Inflammatory macrophage (primary cell): ENCODE measurements around the gene ORC5.
"Not testable (repeated sequence)": the region's sequence is repeated elsewhere in the genome, so short reads cannot be mapped to it uniquely, and the experiment has no call there.

Experiments
- DNase-seq, 2 donors: peaks; one replicate each; pipeline ENCODE4 v3.0.0-alpha.2; 2020 to 2022
- total RNA-seq, 18 experiments: gene quantifications; one replicate each; lab custom pipeline; 2026; ENCODE audit warnings: mixed read lengths in 6 of 18, inconsistent platforms in 2 of 18; lab: John Stamatoyannopoulos, UW

The ORC5 gene
- total RNA-seq: 2.3 to 26.1 (median 17.0) reads per million in 18 experiments

- DNase-seq: peak; percentile 94 to 97
Observed at GRCh38 chr7:104207731-104208420, at the start of gene ORC5. ORC5 (minus strand) TSS chr7:104208013; CDS start chr7:104207904, 109 bp downstream.

- no peak for DNase-seq
Observed at GRCh38 chr7:104255616-104256015, 47.8 kb upstream of the ORC5 start.

DNA sequence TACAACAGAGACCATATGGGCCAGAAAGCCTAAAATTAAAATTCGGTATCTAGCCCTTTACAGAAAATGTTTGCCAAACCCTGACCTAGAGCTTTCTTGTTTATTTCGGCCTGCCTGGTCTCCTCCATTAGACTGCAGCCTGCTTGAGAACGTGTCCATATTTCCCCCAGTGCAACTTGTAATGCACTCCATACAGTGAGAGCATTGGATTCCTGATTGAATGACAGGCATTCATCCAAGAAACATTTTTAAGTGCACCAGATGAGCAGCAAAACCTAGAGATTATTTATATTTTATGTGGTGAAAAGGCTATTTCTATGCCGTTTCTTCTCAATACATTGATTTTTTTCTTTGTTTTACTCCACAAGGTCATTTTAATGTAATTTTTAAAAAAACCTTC is 47.4 kb upstream of the ORC5 start:
- no peak for DNase-seq

DNA sequence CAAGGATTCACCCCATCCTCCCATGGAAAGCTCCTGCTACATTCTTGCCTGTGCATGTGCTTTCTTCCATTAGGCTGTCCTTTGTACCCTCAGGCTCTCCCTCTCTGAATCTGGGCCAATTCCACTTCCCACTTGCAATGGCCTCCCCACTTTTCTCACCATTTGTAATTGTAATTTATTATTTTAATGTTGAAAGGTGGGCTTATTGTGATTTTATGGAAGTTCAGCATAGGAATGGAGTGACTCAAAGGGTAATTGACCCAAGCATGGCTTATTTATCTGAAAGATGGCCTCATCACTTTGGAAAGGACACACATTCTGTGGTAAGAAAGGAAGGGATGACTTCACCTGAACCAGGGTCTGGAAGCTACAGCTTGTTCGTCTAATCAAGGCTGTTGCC is 46.9 kb upstream of the ORC5 start:
- DNase-seq: no peak

DNA sequence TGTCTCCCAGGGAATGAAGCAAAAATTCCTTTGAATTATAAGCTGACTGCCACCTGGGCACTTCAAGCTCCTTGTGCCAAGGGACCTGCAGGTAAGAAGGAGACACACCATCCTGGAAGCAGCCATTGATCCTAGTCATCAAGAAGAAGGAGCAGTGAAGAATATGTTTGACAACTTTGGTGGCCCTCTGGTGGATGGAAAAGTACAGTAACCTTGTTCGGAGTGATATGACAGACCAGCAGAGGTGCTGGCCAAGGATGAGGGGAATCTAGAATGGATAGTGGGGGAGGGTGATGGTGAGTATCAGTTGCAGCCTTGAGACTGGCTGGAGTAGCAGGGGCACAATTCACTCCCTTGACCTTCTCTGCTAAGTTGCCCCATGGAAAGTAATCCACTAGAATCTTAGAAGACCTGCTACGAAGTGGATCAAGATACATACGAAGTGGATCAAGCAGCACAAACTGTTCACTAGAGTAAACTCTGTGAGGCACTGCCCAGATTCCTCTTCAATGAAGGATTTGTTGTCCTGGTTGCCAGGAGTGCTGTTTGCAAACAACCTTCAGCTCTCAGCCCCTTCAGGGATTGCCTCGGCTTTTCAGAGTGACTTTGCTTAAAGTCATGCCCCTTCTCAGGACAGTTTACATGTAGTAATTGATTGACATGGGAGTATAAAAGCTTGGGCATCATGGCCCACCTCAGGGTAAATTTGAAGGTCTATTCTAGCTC is 44.8 kb upstream of the ORC5 start:
- no peak for DNase-seq

GRCh38 chr7:104242638-104243037 is 34.8 kb upstream of the ORC5 start:
- DNase-seq: no peak

DNA sequence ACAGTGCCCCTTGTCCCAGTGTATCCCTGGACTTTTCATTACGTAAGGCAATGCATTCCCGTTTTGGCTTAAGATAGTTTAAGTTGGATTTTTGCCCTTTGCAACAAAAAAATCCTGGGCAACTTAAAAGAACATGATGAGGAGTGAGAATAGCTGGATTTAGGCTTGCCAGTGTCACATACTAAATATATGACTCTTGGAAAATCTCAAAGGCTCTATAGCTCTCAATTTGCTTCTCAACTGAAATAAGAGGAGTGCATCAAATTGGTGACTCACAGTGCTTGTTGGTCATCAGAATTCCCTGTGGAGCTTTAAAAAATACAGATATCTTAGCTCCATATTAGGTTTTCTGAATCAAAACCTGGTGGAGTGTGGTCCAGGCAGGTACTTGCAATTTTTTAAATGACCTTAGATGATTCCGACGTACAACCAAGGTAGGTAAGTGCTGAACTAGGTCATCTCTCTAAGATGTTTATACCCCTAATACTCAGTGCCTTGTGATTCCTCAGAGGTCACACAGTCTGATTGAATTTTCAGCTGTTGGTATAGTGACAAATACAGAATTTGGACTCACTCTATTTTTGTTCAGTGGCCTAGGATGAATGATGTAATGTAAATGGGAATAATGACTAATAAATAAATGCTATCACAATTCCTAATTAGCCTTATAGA is 33.9 kb upstream of the ORC5 start:
- DNase-seq: no peak

DNA sequence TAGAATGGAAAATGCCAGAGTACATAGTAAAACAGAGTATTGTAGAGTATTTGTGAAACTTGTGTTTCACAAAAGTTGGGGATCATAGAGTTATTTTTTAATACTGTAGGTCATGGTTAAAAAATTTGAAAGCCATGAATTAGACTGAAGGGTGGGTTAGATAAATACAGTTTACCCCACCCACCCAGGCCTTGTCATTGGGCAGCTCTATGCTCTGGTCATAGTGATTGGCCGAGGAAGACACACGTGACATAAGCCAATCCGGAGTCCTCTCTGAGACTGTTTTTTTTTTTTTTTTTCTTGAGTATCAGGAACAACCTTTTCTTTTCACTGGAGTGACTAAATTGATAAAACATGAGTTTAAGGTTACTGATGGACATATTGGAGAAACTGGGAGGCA is 33.3 kb upstream of the ORC5 start:
- DNase-seq: no peak

DNA sequence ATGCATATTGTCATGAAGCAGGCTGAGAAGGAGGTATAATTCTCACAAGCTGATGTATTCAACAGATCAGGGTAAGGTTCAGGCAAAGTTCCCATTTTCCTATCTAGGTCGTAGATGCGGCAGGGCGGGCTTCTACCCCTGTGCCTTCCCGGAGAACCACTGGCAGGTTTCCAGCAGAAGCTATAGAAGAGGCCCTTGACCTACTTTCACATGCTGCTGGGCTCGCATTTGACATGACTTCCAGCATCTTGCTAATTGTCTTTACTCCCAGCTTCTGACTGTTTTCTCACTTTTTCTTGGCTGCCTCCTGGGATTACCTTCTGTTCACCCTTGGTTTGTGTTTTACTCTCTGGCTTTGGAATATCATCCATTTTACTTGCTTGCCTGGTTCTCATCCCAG is 32.6 kb upstream of the ORC5 start:
- DNase-seq: no peak

- DNase-seq: not testable (repeated sequence)
Observed at GRCh38 chr7:104234990-104235389, 27.2 kb upstream of the ORC5 start.

GRCh38 chr7:104231054-104232046 is 23.5 kb upstream of the ORC5 start:
- DNase-seq: peak; percentile 44 to 61

DNA sequence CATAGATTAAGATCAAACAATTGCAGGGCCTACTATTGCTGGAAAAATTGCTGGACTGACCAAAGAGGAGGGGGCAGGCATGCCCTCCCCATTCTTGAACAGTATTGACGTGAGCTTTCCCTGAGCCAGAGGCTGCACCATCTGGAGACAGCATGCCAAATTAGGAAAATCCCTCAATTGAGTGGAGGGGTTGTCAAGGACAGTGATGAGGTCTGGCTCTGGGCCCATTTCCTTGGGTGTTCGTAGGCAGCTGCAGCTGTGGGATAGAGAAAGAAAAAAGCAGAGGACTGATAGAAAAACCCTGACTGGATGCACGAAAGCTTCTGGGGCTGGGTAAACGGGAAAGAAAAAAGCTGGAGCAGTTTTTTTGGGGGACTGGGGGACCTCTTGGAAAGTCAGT is 22.8 kb upstream of the ORC5 start:
- DNase-seq: no peak

GRCh38 chr7:104228442-104228841 is 20.6 kb upstream of the ORC5 start:
- no peak for DNase-seq

GRCh38 chr7:104225451-104225850 is 17.6 kb upstream of the ORC5 start:
- DNase-seq: no peak

- DNase-seq: no peak
Observed at GRCh38 chr7:104217620-104218019, 9.8 kb upstream of the ORC5 start.

- no peak for DNase-seq
Observed at GRCh38 chr7:104209063-104209462, 1.2 kb upstream of the ORC5 start.

GRCh38 chr7:104208421-104208780 is 588 bp upstream of the ORC5 start:
- DNase-seq: no peak

- peak; percentile 18 to 20 for DNase-seq
Observed at GRCh38 chr7:104207348-104207730, 474 bp downstream of the ORC5 start.

DNA sequence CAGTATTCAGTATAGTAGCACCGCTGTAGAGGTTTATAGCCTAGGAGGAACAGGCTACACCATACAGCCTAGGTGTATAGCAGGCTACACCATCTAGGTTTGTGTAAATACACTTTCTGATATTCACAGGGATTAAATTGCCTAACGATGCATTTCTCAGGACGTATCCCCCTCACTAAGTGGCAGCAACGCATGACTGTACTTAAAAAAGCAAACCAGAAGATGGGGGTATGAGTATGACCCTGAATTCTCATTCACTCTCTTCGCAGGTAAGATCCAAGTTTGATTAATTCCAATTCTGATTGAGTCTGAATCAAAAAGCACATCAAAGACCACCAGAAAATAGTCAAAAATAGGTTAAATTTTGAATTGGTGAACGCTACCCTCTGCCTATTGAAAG is 972 bp downstream of the ORC5 start:
- no peak for DNase-seq

GRCh38 chr7:104198673-104199278 is 9.0 kb downstream of the ORC5 start:
- no peak for DNase-seq

DNA sequence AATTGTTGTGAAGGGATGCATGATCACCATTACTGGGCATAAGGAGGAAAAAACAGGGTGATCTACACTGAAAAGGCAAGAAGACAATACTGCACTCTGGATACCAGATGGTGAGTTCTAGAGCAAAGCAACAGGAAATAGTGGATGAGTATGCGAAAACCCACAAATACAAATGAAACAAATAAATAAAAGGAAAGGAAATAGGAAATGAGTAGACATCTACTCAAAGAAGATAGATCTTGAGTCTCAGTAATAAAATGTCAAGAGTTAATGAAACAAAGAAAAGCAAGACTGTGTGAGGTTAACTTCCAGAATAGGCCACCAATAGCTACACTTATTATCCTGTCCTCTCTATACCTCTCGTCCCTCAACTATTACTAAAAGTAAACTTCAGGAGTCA is 11.7 kb downstream of the ORC5 start:
- DNase-seq: no peak

- no peak for DNase-seq
Observed at GRCh38 chr7:104192434-104192833, 15.4 kb downstream of the ORC5 start.
